Hypothalamus (tissue), 51 donors: ENCODE data around the gene SCYL3.
"Not testable (repeated sequence)": the region's sequence is repeated elsewhere in the genome, so short reads cannot be mapped to it uniquely, and the experiment has no call there.

Experiments
- DNase-seq, 51 donors: peaks; one replicate each; lab custom pipeline; 2025; lab: John Stamatoyannopoulos, UW

The SCYL3 gene

DNA sequence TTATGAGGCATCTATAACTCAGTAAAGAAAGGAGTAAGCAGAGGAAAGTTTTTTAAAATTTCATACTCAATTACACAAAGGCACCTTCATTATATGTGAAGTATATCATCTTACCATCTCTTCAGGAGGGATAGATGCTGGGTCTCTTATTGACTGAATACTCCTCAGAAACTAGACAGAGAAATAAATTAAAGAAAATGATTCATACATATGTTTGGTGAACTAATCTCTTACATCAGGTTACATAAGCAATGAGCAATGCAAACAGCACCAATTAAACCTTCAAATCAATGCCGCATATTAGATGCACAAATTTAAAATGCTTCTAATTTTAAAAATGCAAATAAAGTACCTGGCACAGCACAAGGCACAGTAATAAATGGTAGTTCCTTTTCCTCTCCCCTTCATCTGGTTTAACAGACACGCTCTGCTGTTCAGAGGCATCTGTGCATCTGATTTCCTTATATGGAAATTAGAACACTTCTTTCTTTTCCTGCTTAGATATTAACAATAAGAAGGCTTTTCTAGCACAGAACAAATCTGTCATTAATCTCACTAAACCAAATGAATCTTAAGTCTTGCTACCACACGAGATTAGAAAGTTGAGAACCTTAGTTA lies 20.0 kb downstream of the SCYL3 start:
- DNase-seq = no peak

DNA sequence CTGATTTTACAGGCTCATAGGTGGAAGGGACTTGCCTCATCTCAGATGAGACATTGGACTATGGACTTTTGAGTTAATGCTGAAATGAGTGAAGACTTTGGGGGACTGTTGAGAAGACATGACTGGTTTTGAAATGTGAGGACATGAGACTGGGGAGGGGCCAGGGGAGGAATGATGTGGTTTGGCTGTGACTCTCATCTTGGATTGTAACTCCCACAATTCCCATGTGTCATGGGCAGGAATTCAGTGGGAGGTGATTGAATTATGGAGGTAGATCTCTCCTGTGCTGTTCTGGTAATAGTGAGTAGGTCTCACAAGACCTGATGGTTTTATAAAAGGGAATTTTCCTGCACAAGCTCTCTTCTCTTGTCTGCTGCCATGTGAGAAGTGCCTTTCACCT lies 20.8 kb downstream of the SCYL3 start:
- no peak for DNase-seq

GRCh38 chr1:169871988-169872387 lies 21.7 kb downstream of the SCYL3 start:
- DNase-seq = not testable (repeated sequence)

GRCh38 chr1:169869426-169869825 lies 24.3 kb downstream of the SCYL3 start:
- peak in 9 of 51 donors; percentile 1 to 52 (median 6) for DNase-seq

GRCh38 chr1:169868978-169869377 lies 24.7 kb downstream of the SCYL3 start:
- no peak for DNase-seq

DNA sequence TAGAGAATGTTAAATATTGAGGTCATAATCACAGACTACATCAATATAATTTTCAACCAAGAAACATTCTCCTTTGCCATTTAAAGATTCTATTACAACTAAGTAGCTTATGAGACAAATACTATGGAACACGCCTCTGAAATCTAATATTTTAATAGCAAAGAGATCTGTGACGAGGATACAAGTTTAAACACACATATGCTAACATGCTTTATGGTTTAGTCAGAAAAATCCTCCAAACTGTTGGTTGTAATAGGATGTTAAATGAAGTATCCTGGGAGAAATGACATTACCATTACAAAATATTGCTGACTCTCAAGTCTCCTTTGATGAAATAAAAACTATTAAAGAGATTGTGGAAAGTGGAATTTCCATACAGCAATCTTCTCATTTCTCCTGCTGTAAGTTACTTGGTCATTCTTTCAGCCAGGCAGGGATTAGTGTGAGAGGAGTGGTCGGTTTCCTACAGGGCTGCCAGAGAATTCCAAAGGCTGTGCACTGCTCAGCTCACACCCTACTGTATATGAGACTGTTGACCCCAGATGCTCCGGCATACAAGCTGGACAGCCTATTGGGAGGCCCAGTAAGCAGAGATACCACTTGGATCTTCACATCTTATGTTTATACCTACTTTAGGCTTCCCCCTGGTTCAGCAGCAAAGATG lies 26.6 kb downstream of the SCYL3 start:
- DNase-seq = no peak

GRCh38 chr1:169866577-169866976 lies 27.1 kb downstream of the SCYL3 start:
- DNase-seq = no peak

DNA sequence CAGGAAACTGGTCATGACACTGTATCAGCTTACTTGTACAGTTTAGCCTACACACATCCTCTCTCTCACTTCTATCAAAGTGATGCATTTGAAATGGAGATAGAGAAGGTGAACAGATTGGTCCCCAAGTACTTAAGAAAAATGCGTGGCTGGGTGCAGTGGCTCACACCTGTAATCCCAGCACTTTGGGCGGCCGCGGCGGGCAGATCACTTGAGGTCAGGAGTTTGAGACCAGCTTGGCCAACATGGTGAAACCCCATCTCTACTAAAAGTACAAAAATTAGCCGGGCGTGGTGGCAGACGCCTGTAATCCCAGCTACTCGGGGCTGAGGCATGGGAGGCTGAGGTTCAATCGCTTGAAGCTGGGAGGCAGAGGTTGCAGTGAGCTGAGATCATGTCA lies 29.2 kb downstream of the SCYL3 start:
- not testable (repeated sequence) for DNase-seq

DNA sequence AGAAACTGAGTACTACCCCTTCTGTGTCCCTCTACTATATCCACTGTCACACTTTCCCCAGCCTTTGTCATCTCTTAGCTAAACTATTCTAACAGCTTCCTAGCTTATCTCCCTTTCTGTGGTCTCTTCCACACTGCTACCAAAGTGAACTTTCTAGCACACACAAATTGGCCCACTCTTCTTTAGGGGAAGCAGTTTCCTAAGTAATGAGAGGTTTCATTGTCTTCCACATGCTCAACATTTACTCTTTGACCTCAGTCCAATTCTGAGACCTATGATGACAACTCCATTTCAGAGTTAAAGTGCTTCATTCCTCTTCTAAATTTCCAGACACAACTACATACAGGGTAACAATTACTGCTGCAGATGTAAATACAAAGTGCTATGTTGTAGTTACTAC lies 32.9 kb downstream of the SCYL3 start:
- DNase-seq = no peak

GRCh38 chr1:169860187-169860586 lies 33.5 kb downstream of the SCYL3 start:
- no peak for DNase-seq

- no peak for DNase-seq
These were observed 34.7 kb downstream of the SCYL3 start for GRCh38 chr1:169859001-169859400.

DNA sequence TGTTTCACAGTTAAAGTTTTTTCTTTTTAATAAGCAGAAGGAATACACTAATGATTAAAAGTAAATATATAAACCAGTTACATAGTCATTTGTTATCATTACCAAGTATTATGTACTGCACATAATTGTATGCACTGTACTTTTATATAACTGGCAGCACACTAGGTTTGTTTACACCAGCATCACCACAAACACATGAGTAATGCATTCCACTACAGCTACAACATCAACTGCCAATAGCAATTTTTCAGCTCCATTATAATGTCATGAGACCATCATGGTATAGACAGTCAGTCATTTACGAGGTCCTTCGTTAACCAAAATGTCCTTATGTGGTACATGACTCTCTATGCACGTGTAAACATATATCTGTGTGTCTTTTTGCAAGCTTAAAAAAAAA lies 35.2 kb downstream of the SCYL3 start:
- no peak for DNase-seq

DNA sequence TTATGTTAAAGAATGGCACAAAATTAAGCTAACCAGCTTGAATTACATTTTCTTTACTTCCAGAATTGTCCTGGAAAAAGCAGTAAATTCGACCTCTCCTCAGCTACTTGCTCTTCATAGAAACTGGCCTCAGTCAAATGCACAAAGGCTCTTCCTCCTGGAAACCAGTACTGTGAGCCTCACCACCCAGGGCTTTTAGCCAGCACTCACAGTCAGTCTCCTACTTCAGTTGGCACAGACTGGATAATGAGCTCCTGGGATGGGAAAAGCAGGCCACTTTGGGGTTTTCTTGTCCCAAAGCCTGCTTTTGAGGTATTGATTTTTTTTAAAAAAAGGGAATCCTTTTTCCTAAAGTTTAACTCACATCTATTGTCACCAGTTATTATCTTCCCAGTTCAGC lies 40.4 kb downstream of the SCYL3 start:
- peak in 25 of 51 donors; percentile 1 to 64 (median 14) for DNase-seq

DNA sequence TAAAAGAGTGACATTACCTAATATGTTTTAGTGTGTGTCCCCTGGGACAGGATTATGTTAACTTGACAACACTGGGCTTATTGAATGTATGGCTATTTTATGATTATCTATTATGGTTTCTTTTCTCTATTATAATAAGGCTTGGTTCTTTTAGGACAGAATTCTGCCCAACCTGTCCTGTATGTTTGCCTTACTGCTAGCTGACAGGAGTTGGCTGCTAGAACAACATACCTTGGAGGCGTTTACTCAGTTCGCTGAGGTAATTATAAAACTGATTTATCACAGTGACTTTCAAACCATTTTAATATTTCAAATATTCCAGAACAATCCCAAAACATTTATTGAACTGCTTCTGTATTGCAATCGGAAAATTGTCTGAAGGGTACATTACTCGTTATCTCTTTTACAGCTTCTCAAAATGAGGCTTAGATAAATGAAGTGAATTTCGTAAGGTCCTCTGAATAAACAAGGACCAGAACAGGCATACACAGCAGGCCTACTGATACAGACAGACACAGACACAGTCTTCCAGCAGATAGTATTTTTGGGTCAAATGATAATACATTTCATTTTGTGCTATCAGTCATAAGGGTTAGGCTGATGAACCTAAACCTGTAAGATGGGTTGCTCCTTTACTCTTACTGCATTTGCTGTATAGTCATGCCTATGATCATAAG lies 44.2 kb downstream of the SCYL3 start:
- no peak for DNase-seq

DNA sequence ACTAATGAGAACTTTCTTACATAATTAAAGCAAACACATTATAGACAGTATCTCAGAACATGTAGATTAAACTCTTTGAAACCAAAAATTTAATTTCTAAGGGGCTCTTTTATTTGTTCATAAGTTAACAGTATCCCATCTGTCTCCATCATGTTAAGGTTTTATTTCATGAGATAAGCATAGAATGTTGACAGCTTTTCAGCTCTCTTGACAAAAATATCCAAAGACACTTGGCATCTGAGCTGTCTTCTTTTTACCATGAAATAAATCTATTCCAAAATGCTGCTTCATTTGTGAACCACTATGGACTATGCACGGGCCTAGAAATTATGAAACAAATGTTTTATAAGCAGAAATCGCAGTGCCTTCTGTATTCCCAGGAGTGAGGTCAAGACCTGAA lies 45.2 kb downstream of the SCYL3 start:
- no peak for DNase-seq

DNA sequence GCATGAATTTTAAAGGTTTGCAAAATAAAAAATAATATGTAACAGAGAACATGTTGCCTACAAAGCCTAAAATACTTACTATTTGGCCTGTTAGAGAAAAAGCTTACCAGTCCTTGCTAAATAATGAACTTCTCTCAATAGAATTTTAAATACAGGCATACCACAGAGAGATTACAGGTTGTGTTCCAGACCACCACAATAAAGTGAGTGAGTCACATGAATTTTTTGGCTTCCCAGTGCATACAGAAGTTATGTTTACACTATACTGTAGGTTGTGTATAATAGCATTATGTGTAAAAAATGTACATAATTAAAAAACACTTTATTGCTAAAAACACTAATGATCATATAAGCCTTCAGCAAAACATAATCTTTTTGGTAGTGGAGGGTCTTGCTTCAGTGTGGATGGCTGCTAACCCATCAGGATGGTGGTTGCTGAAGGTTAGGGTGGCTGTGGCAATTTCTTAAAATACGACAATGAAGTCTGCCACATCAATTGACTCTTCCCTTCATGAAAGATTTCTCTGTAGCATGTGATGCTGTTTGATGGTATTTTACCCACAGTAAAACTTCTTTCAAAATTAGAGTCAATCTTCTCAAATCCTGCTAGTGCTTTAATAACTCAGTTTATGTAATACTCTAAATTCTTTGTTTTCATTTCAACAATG lies 48.6 kb downstream of the SCYL3 start:
- no peak for DNase-seq

DNA sequence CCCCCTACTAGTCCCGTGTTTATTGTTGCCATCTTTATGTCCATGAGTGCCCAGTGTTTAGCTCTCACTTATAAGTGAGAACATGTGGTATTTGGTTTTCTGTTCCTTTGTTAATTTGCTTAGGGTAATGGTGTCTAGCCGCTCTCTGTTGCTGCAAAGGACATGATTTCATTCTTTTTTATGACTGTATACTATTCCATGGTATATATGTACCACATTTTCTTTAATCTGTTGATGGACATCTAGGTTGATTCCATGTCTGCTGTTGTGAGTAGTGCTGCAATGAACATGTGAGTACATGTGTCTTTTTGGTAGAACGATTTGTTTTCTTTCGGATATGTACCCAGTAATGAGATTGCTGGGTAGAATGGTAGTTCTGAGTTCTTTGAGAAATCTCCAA lies 54.8 kb downstream of the SCYL3 start:
- DNase-seq = no peak

GRCh38 chr1:169836198-169836597 lies 57.5 kb downstream of the SCYL3 start:
- DNase-seq = no peak

DNA sequence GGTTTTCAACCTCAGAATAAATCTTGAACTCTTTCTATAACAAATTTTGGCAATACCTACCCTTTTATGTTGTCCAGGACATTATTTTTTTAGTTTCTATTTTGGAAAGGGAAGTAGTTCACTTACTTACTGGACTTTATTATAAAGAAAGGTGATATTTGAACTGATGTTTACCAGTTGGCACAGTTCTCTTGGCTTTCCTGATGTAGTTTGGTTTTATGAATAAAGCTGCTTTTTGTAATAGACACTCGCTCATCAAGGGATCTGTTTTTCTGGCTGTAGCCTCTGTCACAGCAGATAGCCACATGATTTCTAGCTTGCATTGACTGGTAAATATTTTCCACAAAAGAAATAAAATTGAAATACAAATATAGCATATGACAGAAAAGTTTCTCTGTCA lies 58.0 kb downstream of the SCYL3 start:
- DNase-seq = no peak

DNA sequence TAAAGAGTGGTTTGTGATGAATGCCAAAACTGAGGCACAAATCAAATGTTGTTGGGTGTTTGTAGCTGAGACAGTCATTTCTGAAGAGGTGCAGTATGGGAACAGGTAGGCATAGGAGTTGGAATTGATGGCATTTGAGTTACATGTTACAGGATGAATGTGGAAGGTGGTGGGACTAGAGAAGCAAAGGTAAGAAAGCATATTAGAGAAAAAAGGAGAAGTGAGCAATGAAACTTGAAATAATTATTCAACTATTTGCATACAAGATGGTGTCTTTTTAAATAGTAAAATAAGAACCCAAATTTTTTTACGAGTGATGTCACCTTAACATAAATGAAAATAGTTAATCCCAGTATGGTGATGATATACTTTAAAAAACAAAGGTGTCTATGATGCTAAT lies 58.8 kb downstream of the SCYL3 start:
- DNase-seq = no peak

GRCh38 chr1:169833179-169833901 lies 60.4 kb downstream of the SCYL3 start:
- DNase-seq = no peak
